Islet of Langerhans (tissue), 1 donor: ENCODE measurements around the gene HOXA7.

Experiments used
- FAIRE-seq: peaks from one replicate; lab custom pipeline; 2011; peaks lifted over from hg19 to GRCh38; lab: Jason Lieb, UNC

Gene HOXA7

DNA sequence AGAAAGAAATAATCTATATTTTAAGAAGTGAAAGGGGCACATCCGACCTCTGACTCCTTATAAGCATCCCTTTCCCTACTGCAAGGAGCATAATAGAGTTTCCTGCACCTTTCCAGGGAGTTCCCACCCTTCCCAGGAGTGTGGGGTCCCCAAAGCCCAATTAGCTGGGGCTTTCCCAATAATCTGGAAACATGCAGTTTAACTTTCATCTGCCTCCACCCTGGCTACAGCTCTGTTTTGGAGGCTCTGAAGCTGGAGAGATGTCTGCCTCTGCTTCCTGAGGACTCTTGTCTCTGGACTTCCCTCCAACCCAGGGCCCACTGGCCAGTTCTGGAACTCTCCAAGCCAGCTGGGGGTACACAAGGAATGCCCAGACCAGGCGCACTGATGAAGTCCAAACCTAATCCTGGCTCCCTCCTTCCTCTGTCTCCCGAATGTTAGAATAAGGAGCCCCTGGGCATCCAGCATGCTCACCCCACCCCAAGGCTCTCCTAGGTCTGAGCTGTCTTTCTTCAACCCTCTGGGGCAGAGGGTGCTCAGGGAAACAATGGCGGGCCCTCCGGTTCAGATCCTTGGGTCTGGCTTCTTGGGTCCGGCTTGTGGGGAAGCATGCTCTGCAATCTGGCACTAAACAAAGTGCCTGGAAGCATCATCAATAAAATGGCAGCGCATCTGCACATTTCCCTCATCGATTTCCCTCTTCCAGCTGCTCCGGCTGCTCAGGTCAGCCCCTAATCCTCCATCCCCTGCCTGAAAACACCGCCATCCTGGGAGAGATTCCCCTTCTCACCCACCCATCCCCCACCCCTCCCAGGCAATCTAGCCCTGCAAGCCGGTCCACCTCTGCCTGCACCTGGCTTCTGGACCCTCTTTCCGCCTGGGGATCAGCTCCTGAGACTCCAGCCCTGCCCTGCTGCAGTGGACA, 39.3 kb downstream of the HOXA7 start:
- FAIRE-seq, result no peak

DNA sequence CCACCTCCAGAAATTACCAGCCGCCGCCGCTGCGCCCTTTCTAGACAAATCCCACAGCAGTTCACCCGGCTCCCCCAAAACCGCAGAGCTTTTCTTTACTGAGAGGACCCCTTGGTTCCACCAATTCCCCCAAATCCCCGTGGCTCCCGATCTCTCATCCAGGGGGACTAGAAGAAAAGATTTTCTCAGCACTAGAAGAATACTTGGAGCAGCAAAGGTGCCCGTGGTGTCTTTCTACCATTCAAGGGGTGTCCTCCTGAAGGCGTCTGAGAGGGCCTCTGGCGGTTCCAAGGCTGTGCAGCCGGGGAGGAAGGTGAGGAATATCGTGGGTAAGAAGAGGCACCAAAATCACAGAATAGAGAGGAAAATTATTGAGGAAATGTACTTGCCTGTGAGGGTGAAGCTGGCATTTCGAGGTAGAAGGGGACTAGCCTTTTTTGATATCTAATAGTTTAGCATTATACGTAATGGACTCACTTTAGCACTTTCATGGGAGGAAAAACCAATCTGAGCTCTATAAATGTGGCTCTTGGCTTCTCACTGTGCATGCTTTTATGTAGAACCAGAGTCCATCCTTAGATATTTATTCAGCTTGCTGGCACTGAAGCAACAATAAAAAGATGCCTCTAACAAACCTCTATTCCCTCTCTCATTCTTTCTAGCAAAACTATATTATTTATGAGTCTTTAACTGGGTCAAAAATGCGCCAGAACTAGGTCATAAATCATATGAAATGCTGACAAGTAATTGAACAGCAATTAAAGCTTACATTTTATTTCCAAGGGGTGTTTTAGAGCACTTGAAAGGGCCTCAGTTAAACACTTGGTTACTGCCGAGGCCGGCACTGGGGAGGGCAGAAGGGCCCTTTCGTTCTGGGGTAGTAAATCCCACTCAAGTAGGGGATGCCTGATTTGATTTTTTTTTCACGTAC, 40.2 kb downstream of the HOXA7 start:
- FAIRE-seq, result no peak

DNA sequence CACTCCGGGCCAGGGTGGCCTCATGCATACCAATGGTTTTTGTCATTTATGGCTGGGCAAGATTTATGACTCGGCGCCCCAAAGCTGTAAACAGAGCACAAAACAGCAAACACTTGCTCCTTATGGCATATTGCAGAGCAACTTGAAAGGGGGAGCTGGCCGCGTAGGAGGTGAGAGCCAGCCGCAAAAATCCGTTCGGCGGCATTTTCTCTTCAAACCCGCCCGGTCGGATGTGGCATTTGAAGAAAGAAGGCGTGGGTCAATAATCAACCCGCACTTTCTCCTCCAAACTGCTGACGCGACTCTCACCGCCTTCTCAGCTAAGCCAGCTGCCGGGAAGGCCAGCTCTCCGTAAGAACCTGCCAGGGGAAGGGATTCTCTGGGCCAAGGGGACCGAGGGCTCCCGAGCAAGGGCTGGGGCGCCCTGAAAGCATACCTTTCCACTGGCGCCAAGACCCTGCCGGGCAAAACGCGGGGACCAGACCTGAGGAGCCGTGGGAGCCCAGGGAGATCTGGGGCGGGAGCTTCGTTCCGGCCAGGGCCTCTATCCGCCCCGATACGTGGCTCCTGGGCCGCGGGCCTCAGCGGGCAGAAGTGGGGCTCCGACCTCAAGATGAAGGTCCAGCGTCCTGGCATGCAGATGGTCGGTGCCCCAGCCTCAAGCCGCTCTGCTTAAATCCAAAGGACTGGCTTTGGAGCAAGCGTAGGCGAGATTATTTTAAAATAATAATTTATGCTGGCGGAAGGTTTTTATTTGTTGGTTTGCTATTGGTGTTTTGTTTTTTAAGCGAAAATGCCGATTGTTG, 41.1 kb downstream of the HOXA7 start:
- no peak for FAIRE-seq

DNA sequence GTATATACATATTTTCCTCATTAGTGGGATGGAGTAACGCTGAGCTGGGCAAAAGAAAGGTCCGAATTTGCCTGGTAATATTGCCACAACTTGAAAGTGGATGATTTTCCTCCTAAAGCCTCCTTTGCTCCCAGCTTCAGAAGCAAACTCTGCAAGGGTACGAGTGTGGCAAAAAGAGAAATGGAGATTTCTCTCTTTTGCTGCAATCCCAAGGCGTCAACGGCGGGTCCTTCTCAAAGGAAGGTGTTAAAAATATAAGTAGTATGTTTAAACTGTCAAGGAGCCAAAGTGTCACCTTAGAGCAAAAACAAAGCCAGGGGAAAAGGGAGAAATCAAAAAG, 41.6 kb downstream of the HOXA7 start:
- no peak for FAIRE-seq

DNA sequence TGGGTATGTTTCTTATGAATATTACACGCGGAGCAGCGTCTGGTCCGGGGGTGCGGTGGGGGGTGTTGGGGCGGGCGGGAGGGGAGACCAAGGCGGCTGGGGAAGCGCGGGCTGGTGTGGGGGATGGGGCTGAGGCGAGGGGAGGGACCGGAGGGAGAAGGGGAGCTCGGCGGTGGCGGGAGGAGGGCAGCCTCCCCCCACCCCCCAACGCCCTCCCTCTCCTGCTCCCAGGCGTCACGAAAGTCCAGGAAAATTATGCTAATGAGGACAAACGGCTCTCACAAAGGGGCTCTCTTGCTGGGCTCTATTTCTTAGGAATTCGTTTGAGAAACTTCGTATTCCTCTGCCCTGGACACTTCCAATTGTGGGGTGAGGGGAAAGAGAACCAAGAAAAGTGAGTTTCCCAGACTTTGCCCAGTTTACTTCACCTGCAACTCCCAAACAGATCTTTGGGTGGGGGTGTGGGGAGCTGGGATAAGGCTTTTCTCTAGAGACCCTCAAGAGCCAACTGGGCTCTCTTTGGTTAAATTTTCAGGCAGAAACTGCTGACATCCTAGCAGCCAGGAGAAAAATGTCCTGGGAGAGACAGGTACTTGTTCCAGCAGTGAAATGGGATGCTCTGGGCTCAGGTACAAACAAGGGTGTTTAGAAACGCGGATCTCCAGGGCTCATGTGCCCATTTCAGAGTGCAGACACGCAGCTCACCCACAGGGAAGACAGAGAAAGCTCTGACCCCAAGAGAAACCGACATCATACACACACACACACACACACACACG, 42.3 kb downstream of the HOXA7 start:
- no peak for FAIRE-seq

DNA sequence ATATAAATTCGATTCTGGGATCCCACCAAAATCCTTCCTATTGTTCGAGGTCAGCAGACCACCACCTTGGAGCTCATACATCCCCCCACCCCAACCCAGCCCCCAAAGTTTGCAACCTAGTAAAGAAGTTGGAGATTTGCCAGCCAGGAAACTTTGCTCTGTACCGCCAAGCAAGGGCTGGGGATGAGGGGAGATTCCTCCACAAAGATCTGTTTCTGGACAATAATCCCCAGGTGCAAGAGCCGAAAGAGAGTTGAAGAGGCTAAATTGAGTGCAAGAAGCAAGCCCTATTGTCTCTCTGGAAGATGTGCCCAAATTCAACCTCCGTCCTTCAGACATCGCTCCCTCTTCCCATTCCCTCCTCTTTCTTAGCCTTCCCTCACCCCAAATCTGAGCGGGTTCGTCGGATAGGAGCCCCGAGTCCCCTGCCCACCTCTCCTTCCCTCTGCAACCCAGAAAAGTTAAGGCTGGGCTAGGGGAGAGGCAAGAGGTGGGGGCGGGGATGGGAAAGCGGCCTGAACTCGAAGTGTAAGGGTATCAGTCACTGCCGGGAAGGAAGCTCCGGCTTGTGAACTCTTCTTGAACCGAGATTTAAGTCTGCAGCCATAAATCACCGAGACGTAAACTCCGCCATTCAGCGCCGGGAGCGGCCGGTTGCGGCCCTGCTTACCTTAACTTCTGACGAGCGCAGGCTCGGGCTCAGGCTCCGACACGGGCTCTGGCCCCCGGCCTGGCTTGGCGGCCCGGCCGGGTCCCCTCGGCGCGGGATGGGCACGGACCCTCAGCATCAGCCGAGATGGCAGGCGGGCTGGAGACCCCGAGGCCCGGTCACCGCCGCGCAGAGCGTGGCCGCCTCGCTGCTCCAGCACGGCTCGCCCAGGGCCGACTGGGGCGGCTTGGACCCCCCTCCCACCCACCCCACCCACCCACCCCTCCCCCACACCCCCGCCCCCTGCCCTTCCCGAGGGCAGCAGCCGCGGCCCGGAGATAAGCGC, 43.2 kb downstream of the HOXA7 start:
- no peak for FAIRE-seq

DNA sequence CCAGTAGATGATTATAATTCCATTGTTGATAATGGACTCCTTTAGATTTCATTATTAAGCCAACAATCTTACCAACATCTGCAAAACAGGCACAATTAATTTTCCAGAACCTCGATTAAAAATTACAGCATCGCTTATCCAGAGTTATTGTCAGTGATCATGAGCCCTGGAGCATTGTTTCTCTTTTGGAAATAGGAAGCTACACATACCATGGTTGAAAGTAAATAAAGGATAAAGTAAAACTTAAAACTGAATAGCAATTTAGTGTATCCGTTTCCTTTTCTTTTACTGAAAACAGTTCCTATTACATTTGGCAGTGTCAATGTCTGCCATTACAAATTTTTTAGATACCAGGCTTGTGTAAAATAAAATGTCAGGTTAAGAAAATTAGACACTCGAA, 44.1 kb downstream of the HOXA7 start:
- no peak for FAIRE-seq

DNA sequence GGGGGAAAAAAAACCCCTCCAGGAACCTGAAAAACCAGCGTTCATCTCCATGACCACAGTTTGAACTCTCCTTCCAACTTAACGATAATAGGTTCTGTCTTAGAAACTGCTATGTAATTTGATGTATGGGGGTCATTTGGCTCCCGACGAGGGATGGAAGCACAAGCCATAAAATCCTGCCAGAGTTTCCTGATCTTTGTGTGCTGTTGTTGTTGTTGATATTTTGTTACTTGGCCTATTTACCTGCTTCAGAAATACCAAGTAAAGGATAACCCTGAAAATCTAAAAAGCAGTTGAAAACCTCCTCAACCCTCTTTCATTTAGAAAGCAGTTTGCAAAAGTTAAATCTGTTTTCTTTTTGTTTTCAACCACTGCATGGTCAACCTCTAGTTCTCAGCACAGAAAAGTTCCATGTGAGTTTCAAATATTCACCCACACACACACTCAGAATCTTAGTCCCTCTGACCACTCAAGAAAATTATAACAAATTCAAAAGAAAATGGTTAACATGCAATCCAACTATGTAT, 44.7 kb downstream of the HOXA7 start:
- no peak for FAIRE-seq

DNA sequence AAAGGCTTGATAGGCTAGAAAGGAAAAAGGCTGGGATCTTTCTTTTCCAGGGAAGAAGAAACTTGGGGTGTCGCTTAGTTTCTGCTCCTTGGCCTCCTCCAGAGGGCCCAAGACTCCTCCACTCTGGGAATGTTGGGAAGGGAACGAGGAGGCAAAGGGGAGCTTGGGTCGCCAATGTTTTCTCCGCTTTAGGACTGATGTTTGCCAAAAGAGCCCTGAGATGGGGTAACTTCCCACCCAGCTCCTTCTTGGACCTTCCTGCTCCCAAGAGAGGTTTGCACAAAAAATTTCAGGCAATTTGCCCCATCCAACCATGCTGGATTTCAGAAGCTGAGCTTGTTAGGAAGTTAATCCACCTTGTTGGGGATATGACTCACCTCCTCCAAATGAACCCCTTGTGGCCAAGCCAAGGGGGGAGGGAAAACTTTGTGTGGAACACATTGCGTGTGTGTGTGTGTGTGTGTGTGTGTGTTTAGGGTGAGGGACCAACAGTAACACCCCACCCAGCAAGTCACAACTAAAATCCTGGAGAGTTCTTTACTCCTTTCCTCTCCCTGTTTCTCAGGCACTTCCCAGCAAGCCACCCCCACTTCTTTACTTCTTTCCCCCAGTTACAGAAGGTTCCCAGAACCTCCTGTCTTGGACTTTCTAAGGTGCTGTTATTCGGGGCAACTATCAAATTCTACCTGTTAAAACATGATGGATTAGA, 45.3 kb downstream of the HOXA7 start:
- no peak for FAIRE-seq

DNA sequence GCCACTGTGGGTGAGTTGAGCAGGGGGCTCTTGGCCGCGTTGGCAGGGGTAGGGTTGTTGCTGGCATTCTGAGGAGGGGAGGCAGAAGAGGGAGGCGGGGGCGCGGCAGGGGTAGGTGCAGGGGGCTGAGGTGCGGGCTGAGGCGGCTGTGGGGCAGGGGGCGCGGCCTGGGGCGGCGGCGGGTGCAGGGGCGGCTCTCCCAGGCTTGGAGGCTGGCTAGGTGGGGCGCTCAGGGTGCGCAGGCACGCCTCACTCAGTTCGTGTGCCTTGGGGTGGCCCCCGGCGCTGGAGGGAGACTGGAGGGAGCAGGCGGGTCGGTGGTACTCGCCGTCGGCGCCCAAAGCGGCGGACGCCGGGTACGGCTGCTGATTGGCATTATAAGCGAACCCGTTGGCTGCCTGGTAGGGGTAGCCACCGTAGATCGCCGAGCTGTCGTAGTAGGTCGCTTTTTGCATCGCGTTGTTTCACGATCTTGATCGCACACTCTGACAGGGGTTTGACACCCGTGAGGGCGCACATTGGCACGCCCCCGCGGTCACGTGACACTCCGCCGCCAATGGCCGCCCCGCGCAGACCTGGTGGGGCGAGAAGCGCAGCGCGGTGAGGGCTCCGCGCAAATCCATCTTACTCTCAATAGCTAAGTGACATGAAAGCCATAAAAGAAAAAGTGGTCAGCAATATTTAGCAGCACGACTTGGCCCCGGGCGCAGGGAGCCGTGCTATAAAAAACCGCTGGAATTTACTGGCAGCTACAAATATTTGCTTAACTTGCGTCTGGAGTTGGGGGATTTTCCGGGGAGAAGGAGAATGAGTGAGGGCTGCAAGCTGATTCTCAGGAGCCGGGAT, 46.1 kb downstream of the HOXA7 start:
- no peak for FAIRE-seq

DNA sequence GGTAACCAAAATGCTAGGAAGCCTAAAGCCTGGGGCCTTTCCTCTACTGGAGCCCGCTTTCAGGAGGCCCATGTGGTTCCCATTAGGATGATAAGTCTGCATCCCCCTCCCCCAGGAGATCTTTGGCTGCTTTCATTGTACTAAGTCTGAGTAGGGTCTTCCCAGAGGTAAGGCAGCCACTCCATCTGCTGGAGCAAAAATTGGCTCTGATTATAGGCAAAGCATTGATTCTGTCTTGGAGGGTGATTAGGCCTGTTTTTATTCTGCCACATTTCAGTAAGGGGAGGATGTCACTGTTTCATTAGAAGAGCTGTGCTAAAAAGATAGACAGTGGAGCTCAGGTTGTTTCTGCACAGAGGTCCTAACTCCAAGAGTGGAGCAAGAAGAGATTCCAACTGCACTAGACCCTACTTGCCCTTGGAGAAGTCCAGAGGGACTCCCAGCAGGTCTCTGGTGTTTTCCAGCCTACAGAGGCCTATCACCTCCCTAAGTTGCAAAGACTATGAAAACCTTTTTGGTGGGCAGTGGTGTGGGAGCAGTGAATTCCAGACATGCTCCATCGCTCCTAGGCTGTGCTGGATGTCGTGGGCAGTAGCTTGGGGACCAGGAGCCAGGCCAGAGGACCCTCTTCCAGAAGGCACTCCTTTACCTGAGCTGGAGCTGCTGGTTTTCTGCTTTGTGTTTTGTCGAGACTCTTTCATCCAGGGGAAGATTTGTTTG, 46.8 kb downstream of the HOXA7 start:
- FAIRE-seq, result no peak

DNA sequence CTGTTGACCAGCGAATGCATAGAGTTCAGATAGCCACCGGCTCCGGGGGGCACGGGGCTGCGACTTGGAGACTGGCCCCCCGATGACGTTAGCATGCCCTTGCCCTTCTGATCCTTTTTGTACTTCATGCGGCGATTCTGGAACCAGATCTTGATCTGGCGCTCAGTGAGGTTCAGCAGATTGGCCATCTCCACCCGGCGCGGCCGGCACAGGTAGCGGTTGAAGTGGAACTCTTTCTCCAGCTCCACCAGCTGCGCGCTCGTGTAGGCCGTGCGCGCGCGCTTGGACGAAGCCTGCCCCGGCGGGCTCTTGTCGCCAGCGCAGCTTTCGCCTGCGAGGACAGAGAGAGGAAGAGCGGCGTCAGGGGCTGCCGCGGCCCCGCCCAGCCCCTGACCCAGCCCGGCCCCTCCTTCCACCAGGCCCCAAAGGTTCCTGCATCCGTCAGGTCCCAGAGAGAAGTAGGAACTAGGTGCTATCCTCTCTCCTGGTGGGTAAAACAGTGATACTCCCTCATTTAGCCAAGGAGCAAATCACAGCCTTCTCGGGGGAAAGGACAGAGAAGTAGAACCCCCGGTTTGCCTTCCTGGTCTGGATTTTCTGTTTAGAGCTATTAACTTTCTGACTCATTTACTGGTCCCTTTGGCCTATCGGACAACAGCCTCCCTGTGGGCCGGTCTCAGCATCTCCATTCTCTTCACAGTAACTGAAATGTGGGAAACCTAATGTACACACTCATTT, 47.9 kb downstream of the HOXA7 start:
- no peak for FAIRE-seq

DNA sequence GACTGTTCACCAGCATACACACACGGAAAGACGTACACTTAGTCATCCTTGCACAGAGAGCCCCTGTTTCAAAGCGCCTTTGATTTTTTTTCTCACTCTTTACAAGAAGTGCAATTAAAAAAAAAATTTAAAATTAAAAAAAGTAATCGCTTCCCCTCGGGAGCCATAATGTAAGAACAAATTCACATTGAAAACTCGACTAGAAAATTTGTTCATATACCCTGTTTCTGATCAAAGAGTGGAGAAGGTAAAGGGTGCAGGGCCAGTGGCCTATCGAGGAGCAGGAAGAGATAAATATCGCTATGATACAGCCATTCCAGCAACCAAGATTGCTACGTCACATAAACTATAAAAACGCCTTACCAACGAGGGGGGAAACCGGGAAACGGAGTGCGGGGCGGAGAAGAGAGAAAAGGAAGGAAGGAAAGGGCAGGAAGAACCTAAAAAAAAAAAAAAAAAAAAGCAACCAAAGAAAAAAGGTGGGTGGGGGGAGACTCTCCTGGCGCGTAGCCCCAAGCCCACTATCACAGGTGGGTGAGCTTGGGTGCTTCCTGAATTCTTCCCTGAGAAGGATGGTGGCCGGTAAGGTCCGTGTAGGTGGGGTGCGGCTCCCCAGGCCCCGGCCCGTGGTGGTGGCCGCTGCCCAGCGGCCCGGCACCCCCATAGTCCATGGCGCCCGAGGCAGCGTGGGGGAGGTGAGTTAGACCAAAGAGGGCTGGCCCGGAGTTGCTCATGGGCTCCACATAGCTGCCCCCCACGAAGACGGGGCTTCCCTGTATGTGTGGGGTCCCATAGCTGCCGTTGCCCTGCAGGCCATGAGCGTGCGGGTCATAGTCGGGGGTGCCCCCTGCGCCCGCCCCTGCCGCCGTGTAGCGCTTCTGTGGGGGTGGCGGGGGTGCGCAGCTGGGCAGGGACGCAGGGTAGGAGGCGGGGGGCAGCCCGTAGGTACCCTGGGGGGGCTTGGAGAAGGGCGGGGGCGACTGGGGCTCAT, 48.8 kb downstream of the HOXA7 start:
- FAIRE-seq, result no peak

DNA sequence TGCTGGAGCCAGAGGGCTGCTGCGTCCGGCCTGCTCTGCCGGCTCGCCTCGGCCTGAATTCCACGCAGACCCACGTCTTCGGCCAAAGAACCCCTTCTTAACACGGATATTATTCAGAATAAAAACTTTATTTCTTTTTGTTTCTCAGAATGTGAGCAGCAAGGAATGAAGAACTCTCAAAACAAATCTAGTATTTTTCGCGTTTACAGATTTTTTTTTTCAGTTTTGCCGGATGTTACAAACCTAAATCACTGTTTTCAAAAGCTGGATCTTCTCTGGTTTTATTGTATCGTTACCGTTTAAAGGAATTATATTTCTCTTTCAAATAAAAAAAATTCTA, 49.6 kb downstream of the HOXA7 start:
- FAIRE-seq, result no peak

DNA sequence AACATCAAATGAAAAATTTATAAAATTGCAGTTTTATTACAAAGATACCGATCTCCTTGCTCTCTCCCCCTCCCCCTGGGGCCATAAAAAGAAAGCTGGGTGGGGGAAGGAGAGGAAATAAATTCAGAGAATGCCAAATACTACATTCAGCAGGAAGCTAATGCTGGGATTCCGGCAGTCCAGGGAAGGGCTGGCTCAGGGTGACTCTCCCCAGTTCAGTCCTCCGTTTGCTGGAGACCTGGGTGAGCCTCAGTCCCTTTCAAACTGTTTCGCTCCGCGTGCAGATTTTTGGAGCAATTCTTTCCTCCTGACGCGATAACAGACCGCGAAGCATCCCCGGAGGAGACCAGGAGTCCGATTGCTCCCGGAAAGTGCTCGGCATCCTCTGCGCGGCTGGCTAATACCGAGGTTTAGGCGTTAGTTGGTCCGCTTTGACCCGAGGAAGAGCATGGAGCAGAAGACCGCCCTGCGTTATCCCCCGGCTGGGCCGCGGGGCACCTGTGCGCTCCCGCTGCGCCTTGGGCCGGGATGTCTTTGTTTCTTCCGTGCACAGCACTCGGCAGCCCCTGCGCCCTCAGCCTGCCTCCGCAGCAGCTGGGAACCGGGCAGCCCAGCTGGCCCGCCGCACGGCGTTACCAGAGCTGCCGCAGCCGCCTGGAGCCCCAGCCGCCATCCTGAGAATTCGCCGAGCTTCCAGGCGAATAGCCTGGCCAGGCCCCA, 50.1 kb downstream of the HOXA7 start:
- no peak for FAIRE-seq
